ENCODE data around the gene WBP1L. TPM values are rescaled to one million over a fixed set of nuclear protein-coding genes. Genes with fewer than 3 reads are reported as not detected.

The WBP1L gene
- total RNA-seq, 4 donors from 2014 or later: 89.4 to 191 (median 158) TPM

DNA sequence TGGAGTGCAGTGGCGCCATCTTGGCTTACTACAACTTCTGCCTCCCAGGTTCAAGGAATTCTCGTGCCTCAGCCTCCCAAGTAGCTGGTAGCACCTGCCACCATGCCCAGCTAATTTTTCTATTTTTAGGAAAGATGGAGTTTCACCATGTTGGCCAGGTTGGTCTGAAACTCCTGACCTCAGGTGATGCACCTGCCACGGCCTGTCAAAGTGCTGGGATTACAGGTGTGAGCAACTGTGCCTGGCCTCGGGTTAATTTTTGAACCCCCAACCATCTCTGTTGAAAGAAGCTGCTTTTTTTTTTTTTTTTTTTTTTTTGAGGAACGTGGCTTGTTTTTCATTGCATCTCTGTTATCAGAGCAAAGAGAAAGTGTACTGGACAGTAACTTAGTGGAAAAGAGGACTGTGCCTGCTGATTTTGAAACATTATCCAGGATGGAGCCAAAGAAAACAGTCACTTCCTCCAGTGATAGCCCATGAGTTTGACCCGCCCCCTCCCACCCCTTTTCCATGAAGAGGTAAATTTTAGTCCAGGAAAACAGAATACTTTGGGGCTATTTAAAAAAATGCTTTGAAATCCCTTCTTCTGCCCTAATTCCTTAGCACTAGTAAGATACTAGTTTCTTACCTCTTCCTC lies 38.3 kb downstream of the WBP1L start:
- TF ChIP-seq CTCF (IDR thresholded peaks at IDR 0.05): no peak
- Histone ChIP-seq H3K36me3 (no peaks in the 10 kb centered on the region), H3K4me3 (no peak overlapping the region), H3K9me3 (no peaks in the 10 kb centered on the region), H3K4me1 (peaks cover 0 to 99% (median 80%) of the 10 kb centered on the region in 4 donors), H3K27ac (peak overlapping the region; percentile 43 to 97 (median 83)), H3K27me3 (no peaks in the 10 kb centered on the region)
- no peak for DNase-seq (ENCODE audit: low spot score in 2 of 2)
- 55 to 64% methylated on average over 6 of the region's 6 CpGs for WGBS, 2 donors

DNA sequence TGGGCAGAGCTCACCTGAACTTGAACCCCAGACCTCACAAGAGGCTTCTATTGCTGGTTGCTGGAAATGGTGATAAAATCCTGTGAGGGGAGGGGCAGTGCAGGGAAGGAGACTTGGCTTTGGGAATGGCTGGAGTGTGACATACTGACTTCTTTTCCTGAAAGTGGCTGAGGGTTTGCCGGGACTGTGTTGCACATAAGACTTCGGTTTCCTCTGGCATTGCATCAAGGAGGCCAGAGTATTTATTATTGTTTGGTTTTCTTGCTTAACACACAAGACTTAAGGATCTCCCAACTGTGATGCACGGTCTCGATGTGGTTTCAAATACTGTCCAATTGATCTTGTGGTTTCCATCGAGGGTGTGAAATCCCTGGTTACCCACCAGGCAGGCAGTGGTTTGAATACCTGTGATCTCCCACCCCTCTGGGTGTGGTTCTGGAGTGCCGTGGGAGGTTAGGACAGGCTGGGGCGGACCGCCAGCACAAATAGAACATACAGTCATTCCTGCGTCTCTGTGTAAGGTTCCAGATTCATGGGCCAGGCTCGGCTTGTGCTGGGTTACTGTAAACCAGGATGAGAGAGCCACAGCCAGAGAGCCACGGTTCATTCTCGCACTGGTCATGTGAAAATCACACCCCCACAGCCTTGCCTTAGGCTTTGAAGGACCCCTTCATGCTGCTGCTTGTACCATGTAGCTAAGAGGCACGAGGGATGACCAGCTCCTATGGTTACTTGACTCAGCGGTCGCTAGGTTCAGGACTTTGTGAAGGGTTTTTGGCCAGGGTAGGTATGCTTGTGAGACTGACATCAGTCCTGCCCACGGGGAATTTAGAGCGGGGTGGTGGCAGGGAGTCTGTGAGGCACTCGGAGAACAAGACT lies 39.2 kb downstream of the WBP1L start:
- H3K27ac ChIP-seq: peak overlapping the region; percentile 43 to 97 (median 83)
- H3K36me3 ChIP-seq: no peaks in the 10 kb centered on the region
- no peaks in the 10 kb centered on the region for H3K9me3 ChIP-seq
- H3K4me1 ChIP-seq: peaks cover 0 to 95% (median 74%) of the 10 kb centered on the region in 4 donors
- peak overlapping the region in 1 of 4 donors; percentile 7 for H3K4me3 ChIP-seq
- H3K27me3 ChIP-seq: no peaks in the 10 kb centered on the region
- WGBS, 2 donors: 20 to 22% methylated on average over 18 of the region's 18 CpGs
- peak; percentile 48 to 75 for DNase-seq (ENCODE audit: low spot score in 2 of 2)
- TF ChIP-seq POLR2A (IDR thresholded peaks at IDR 0.05): no peak
- peak in 1 of 2 donors; percentile 84 for TF ChIP-seq EP300 (IDR thresholded peaks at IDR 0.05)

GRCh38 chr10:102783568-102783967 lies 39.8 kb downstream of the WBP1L start:
- Histone ChIP-seq H3K27me3 (no peaks in the 10 kb centered on the region), H3K4me1 (peaks cover 0 to 94% (median 67%) of the 10 kb centered on the region in 4 donors), H3K4me3 (peak overlapping the region in 1 of 4 donors; percentile 7), H3K27ac (peak overlapping the region; percentile 43 to 97 (median 83)), H3K36me3 (no peaks in the 10 kb centered on the region), H3K9me3 (no peaks in the 10 kb centered on the region)
- no peak for TF ChIP-seq EP300 (IDR thresholded peaks at IDR 0.05)
- WGBS, 2 donors: 41 to 61% methylated on average over 1 of the region's 1 CpG
- no peak for DNase-seq (ENCODE audit: low spot score in 2 of 2)

DNA sequence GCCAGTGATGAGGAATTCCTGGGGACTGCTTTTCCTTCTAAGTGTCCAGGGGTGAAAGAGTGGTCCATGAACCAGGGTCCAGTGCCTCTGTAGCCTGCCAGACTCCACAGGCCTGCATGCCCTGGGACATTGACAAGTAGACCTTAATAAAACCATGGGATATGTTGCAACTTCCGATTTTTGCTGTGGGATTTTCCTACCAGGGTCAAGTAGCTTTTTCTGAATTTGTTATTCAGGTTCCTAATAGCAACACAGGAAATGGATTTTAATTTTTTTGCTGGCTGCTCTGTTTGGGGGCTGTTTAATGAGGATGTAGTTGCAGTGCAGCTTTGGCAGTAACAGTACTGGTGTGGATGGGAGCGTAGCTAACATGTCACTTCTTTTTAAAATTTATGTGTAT lies 42.1 kb downstream of the WBP1L start:
- Histone ChIP-seq H3K27me3 (no peaks in the 10 kb centered on the region), H3K27ac (peak overlapping the region; percentile 1 to 97 (median 68)), H3K4me3 (no peak overlapping the region), H3K36me3 (no peaks in the 10 kb centered on the region), H3K9me3 (no peaks in the 10 kb centered on the region), H3K4me1 (peaks cover 0 to 80% (median 53%) of the 10 kb centered on the region in 4 donors)
- DNase-seq (ENCODE audit: low spot score in 2 of 2): peak in 1 of 2 donors; percentile 52
- 29 to 38% methylated on average over 2 of the region's 2 CpGs for WGBS, 2 donors
- peak; percentile 40 to 68 for TF ChIP-seq EP300 (IDR thresholded peaks at IDR 0.05)
- TF ChIP-seq CTCF (IDR thresholded peaks at IDR 0.05): no peak

DNA sequence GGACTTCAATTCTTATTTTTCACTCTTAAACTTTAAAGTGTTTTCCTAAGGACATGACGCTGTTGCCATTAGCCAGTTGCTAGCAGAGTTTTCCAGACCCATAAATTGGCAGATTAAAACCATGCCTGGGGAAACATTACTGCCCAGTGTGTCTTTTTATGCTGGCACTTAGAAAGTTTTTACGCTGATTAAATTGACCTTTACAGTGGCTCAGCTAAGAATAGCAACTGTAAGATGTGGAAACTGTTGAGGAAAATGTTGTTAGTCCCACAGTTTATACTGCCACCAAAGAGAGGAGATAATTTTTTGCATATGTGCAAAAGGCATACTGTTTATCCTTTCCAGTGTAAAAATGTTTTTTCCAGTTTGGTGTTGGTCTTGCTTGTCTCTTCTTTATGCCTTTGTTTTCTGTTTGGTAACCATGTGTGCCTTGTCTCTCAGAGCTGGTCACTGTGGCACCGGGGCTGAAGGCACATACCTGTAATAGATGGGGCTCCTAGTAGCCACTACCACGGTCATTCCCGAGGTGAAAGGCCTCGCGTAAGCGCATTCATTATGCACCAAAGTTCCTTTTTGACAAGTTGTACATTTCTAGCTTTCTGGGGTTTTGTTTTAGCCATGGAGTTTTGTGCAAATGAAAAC lies 48.1 kb downstream of the WBP1L start:
- Histone ChIP-seq H3K36me3 (no peaks in the 10 kb centered on the region), H3K27ac (peak overlapping the region in 3 of 4 donors; percentile 13 to 90 (median 86)), H3K27me3 (no peaks in the 10 kb centered on the region), H3K9me3 (no peaks in the 10 kb centered on the region), H3K4me1 (peaks cover 0 to 81% (median 52%) of the 10 kb centered on the region in 4 donors), H3K4me3 (no peak overlapping the region)
- DNase-seq (ENCODE audit: low spot score in 2 of 2): no peak
- TF ChIP-seq POLR2A (IDR thresholded peaks at IDR 0.05) (no peak), CTCF (IDR thresholded peaks at IDR 0.05) (no peak), EP300 (IDR thresholded peaks at IDR 0.05) (no peak)
- 52 to 56% methylated on average over 8 of the region's 8 CpGs for WGBS, 2 donors

All from tibial nerve (tissue), 4 donors.